8988T (cell line): ENCODE results near the gene FXR1.
"Not testable (repeated sequence)": the region's sequence is repeated elsewhere in the genome, so short reads cannot be mapped to it uniquely, and the experiment has no call there.

Source experiments
- DNase-seq: peaks from one replicate; pipeline ENCODE4 v3.0.0; 2011

FXR1 gene

DNA sequence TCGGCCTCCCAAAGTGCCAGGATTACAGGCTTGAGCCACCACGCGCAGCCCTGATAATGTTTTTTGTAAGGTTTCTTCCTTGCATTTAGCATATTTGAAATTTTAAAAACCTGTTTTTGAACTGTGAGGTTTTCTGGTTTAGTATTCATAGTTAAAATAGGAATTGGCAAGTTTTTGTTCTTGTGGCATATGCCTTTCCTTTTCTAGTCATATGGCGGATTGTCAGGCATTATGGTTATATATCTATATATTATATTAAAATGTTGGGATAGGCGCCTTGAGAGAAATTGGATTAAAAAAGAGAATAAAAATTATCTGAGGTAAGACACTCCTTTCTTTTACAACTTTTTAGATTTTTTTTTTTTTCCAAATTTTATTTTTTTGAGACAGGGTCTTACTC lies 28.4 kb downstream of the FXR1 start:
- no peak for DNase-seq

DNA sequence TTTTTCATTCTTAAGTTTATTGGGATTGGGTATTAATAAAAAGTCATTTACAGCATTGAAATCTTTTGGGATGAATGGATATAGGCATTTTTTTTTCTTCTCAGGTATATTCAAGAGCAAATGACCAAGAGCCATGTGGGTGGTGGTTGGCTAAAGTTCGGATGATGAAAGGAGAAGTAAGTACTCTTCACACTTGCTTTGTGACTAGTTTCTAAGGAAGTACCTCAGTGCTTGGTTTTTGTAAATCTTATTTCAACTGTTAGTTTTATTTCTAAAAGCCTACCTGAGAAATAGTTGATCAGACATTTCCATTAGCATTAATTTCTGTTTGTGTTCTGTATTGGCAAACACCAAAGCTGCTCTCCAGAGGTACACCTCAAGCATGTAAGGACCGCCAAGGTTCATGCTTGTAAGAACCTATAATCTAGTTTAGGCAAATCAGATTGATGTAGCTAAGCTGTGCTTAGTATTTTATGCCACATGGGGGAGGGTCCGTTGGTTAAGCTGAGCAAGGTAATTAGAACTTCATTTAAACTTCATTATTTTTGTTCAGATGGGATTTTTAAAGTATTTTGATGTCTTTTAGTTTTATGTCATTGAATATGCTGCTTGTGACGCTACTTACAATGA lies 35.4 kb downstream of the FXR1 start:
- DNase-seq: no peak

GRCh38 chr3:180959691-180960090 lies 47.2 kb downstream of the FXR1 start:
- no peak for DNase-seq

DNA sequence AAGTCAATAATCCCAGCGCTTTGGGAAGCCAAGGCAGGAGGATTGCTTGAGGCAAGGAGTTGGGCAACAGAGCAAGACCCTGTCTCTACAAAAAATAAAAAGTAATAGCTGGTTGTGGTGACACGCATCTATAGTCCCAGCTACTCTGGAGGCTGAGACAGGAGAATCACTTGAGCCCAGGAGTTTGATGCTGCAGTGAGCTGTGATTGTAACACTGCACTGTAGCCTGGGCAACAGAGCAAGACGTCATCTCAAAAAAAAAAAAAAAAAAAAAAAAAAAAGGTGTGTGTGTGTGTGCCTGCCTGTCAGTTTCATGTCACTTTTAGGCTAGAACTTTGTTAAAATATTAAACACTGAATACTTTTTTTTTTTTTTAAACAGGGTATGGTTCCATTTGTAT lies 48.6 kb downstream of the FXR1 start:
- DNase-seq: no peak

DNA sequence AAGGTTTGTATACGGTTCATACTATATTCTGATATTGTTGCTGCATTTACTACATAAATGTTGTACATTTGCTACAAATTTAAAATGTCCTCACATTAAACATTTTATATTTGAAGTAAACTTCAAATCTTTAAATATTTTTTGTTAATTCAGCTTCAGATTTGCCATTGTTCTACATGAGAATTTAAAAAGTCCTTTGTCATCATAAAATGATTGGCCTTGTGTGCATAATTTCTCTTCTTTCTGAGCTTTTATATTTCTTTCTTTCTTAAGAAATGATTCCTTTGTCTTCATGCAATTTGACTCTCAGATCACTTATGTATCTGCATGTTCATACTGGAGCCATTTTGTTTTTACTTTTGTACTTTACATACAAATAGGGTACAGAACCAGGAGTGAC lies 49.1 kb downstream of the FXR1 start:
- no peak for DNase-seq

- DNase-seq: no peak
Observed at GRCh38 chr3:180962530-180962929, 50.1 kb downstream of the FXR1 start.

- DNase-seq: no peak
Observed at GRCh38 chr3:180970931-180971330, 58.5 kb downstream of the FXR1 start.

- DNase-seq: no peak
Observed at GRCh38 chr3:180973543-180973942, 61.1 kb downstream of the FXR1 start.

DNA sequence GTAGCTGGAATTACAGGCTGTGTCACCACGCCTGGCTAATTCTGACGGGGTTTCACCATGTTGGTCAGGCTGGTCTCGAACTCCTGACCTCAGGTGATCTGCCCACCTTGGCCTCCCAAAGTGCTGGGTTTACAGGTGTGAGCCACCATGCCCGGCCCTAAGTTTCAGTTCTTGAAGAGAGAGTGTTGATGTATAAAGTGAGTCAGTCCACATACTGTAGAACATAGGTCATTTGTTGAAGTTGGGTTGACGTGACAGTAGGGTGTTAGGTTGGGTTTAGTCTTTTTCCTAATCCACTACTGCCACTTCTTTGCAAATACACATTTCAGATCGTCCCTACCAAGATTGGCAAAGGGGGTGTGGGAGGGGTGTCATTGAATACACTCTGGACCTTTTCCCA lies 61.8 kb downstream of the FXR1 start:
- no peak for DNase-seq

- no peak for DNase-seq
Observed at GRCh38 chr3:180977498-180977897, 65.0 kb downstream of the FXR1 start.

DNA sequence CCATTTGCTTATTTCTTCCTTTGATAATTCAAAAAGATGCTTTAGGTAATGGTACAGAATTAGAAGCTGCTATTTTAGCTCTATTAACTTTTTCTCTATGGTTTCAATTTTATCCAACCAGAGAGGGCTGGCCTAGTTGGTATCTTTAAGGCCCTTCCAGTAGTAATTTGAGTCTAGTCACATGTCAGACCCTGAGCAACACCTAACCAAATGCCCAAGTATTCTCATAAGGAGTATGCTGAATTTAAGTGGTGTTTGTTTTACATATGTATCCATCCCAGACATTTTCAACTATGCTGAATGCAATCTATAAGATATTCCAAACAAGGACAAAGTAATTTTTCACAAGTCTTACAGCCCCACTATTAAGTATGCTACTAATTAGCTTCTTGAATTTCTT lies 67.5 kb downstream of the FXR1 start:
- no peak for DNase-seq

DNA sequence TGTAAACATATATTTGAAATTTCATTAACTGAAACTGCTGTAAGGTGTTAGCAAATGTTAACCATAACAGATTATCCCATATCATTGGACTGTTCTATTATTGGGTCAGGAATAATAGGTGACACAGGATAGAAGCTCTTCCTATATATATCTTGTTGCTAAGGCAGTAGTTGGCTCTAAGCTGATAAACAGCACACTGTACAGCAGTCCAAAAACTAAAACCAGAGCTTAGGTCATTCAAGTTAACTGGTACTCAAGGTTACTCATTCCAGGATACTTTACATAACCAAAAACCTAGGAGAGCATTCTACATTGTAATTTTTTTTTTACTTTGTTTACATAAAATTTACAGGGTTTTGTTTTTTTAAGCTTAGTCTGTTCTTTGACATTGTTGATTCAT lies 68.1 kb downstream of the FXR1 start:
- DNase-seq: no peak

- DNase-seq: no peak
Observed at GRCh38 chr3:180981912-180982311, 69.4 kb downstream of the FXR1 start.

GRCh38 chr3:180983136-180983535 lies 70.7 kb downstream of the FXR1 start:
- no peak for DNase-seq

GRCh38 chr3:180986366-180986765 lies 73.9 kb downstream of the FXR1 start:
- not testable (repeated sequence) for DNase-seq

- DNase-seq: no peak
Observed at GRCh38 chr3:180987344-180987743, 74.9 kb downstream of the FXR1 start.

GRCh38 chr3:180989291-180990163 lies 77.1 kb downstream of the FXR1 start, which contains the start of gene DNAJC19:
DNAJC19 (minus strand) TSS chr3:180989736; CDS start chr3:180989602, 134 bp downstream.
- DNase-seq: peak; percentile 69

- DNase-seq: no peak
Observed at GRCh38 chr3:180990505-180990904, 78.0 kb downstream of the FXR1 start.

GRCh38 chr3:180996415-180996932 lies 84.0 kb downstream of the FXR1 start:
- DNase-seq: no peak

DNA sequence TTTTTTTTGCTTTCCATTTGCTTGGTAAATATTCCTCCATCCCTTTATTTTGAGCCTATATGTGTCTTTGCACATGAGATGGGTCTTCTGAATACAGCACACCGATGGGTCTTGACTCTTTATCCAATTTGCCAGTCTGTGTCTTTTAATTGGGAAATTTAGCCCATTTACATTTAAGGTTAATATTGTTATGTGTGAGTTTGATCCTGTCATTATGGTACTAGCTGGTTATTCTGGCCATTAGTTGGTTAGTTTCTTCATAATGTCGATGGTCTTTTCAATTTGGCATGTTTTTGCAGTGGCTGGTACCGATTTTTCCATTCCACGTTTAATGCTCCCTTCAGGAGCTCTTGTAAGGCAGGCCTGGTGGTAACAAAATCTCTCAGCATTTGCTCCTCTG lies 89.9 kb downstream of the FXR1 start:
- DNase-seq: not testable (repeated sequence)

- DNase-seq: not testable (repeated sequence)
Observed at GRCh38 chr3:181003469-181003868, 91.0 kb downstream of the FXR1 start.

DNA sequence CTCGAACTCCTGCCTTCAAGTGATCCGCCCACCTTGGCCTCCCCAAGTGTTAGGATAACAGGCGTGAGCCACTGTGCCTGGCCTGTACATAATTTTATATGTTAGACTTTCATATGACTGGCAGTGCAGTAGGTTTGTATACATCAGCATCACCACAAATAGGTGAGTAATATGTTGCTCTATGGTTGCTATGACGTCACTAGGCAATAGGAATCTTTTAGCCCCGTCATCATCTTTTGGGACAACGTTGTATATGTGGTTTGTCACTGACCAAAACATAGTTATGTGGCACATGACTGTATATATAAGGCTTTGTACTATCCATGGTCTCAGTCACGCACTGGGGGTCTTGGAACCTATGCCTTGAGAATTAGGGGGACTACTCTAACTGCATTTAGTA lies 94.1 kb downstream of the FXR1 start:
- DNase-seq: no peak

DNA sequence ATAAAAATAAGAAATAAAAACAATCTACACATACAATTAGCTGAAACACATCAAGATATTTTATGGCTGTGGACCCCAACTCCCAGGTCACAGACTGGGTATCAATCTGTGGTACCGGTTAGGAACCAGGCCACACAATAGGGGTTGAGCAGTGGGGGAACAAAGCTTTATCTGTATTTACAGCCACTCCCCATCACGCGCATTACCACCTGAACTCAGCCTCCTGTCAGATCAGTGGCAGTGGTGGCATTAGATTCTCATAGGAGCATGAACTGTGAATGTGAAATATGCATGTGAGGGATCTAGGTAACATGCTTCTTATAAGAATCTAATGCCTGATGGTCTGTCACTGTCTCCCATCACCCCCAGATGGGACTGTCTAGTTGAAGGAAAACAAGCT lies 94.8 kb downstream of the FXR1 start:
- no peak for DNase-seq

DNA sequence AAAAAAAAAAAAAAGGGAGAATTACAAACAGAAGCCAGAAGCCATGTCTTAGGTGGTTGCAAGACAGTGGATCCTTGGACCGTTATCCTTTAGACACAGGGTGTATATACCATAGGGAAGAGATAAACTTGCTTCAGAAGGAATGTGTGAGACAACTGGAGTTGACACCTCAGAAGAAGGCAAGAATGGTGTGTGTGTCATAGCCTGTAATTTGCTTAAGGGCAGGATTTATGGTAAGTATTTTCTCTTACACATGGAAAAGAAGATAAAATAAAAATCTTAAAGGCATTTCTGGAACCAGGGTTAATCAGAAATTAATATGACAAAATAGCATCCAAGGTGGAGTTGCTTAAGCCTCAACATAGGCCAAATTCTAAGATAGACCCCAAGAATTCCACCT lies 96.3 kb downstream of the FXR1 start:
- no peak for DNase-seq
